Omental fat pad (tissue), 4 donors: Measurements from ENCODE around the gene GADD45G. TPM values are rescaled to one million over a fixed set of nuclear protein-coding genes. Genes with fewer than 3 reads are reported as not detected.

Experiments
- ATAC-seq: fragments of 150-250 bp; one replicate; pipeline ENCODE4 v1.9.1; 2016; ENCODE audit warnings: mild to moderate bottlenecking, moderate library complexity; ENCODE audit not compliant: low FRiP score
- DNase-seq: peaks from one replicate; pipeline ENCODE4 v3.0.0-alpha.2; 2019; ENCODE audit warnings: low spot score
- total RNA-seq, 4 donors: library from RNA; depleted of rRNA; stranded (reverse); fragments of >200 nt; gene quantifications; one replicate each; pipeline ENCODE4 v1.1.0, GENCODE V29; 2016
- TF ChIP-seq, protein P1 (sequence below), 3 donors: fragments of 450-650 bp; IDR thresholded peaks; one replicate each; pipeline ENCODE4 v1.5.1; 2016 to 2017; ENCODE audit warnings: antibody characterized with exemption in 3 of 3, mild to moderate bottlenecking in 3 of 3, moderate library complexity in 2 of 3

Gene GADD45G
- total RNA-seq, 4 donors from 2014 or later: 5.1 to 23.8 (median 16.1) TPM

DNA sequence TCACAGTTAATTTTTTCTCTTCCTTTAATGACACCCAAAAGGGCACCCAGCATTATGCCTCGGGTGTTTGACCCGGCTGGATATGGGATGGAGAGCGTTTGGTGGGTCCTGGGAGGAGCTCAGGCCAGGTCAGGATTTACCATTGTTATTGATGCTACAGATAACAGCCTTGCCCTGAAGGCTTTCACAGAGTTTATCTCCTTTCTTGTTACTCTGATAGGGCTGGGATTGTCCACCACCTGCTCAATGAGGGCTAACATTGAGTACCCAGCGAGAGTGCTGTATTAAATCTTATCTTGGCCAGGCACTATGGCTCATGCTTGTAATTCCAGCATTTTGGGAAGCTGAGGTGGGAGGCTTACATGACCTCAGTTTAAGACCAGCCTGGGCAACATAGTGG is 37.2 kb downstream of the GADD45G start:
- no peak for ATAC-seq

DNA sequence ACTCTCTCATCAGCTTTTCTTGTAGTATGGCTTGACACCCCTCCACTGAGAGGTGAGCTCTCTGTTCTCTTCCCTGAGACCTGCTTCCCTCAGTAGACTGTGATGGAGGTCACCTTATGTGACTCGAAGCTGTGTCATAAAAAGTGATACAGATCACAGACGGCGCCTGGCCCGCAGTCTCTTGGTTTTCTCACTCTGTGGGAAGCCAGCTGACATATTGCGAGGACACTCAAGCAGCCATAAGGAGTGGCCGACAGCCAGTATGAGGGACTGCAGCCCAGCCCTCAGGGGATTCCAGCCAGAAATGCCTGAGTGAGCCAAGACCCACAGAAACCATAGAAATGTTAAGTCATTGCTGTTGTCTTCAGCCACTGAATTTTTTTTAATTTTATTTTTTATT is 38.0 kb downstream of the GADD45G start:
- TF ChIP-seq, protein P1, sequence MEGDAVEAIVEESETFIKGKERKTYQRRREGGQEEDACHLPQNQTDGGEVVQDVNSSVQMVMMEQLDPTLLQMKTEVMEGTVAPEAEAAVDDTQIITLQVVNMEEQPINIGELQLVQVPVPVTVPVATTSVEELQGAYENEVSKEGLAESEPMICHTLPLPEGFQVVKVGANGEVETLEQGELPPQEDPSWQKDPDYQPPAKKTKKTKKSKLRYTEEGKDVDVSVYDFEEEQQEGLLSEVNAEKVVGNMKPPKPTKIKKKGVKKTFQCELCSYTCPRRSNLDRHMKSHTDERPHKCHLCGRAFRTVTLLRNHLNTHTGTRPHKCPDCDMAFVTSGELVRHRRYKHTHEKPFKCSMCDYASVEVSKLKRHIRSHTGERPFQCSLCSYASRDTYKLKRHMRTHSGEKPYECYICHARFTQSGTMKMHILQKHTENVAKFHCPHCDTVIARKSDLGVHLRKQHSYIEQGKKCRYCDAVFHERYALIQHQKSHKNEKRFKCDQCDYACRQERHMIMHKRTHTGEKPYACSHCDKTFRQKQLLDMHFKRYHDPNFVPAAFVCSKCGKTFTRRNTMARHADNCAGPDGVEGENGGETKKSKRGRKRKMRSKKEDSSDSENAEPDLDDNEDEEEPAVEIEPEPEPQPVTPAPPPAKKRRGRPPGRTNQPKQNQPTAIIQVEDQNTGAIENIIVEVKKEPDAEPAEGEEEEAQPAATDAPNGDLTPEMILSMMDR (IDR thresholded peaks at IDR 0.05): no peak
- DNase-seq (no peak), ATAC-seq (no peak)

More for the DNA sequence above, 37.2 kb downstream of the GADD45G start:
- TF ChIP-seq, protein P1 (IDR thresholded peaks at IDR 0.05): no peak
- no peak for DNase-seq

DNA sequence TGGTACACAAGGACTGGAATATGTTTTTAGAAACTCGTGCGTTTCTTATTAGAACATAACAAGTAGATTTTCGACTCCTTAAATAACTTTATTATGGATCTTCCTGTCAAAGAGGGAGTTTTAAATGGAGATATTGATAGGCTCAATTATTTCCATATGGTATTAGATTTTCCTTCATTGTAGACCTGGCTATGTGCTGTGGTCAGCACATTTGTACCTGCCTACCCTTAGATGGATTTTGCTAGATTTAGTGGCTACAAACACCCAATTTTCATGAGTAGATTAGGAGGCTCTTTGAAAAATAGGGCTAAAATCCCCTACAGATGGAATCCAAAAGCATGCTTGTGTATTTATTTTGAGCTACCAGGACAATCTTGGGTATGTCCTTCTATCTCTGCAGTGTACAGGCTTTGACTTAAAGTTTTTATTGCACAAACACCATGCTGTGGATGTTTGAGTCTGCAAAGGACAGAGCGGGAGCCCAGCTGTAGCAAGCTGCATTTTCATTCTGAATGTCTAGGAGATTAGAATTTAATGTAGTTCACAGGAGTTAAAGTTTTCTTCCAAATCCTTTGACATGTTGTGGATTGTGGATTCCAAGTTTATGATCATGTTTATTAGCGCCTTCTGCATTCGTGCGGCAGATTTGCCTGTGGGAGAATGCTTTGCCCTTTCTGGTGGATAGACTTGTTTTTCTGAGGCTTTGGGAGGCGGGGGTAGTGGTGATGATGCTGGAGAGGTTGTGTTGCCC is 41.6 kb downstream of the GADD45G start:
- TF ChIP-seq, protein P1 (IDR thresholded peaks at IDR 0.05): no peak
- DNase-seq: no peak
- ATAC-seq: no peak

DNA sequence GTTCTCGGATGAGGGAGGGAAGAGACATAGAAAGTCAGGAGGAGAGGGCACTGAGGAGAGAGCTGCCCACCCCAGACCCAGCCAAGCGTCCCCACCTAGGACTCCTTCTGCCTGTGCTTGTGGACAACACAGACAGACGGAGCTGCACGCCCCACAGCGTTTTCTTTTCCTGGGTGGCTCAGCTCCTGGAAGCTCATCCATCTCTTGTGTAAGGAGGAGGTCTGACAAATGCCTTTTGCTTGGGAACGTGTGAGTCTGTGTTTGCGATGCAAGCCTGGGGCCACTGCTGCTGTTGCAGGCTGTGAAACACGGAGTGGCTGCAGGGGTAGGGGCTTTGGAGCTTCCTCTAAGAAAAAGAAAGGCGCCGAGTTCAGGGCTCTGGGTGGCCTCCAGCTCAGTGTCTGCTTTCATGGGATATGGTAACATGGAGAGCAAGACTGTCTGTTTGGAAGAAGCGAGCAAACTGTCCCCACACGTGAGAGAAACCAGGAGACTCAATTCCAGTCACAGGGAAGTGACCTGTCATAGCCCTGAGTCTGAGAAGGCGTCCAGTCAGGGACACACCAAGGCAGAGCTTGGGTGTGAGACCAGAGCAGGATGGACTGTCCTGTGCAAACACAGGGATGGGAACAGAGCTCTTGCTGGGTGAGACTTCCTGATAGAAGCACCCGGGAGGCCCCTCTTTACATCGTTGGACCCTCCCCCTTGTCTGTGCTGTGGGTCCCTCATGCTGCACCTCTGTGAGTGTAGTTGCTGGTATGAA is 42.7 kb downstream of the GADD45G start:
- DNase-seq (no peak), ATAC-seq (no peak)
- TF ChIP-seq, protein P1 (IDR thresholded peaks at IDR 0.05): no peak

DNA sequence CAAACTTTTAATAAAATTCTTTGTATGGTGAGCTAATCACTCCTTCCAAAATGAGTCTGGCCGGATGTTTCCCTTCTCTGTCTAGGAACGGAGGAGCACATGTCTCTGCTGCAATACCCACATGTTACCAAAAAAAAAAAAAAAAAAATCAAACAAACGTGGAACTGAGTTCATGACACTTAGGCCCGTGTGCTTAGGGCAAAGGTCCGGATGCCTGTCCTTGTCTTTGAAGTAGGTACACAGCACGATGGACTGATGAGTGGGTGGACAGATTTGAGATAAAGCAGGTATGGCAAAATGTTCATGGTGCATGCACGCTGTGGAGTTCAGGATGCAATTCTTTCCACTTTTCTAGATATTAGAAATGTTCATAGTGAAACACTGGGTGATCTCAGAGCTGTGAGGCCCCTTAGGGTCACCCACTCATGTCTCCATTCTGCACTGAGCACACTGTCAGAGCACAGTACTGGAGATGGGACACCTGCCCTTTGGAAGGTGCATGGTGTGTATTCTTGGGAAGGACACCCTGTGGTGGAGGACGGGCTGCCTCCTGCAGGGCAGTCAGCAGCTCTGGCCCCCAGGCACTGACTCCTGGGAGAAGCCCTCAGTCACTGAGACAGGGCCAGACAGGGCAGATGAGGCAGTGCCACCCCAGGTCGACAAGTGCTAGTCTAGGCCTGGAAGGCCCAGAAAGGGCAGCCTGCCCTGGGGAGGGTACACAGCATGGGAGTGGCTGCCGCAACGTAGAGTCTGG is 43.6 kb downstream of the GADD45G start:
- no peak for ATAC-seq
- DNase-seq: no peak
- TF ChIP-seq, protein P1 (IDR thresholded peaks at IDR 0.05): no peak

DNA sequence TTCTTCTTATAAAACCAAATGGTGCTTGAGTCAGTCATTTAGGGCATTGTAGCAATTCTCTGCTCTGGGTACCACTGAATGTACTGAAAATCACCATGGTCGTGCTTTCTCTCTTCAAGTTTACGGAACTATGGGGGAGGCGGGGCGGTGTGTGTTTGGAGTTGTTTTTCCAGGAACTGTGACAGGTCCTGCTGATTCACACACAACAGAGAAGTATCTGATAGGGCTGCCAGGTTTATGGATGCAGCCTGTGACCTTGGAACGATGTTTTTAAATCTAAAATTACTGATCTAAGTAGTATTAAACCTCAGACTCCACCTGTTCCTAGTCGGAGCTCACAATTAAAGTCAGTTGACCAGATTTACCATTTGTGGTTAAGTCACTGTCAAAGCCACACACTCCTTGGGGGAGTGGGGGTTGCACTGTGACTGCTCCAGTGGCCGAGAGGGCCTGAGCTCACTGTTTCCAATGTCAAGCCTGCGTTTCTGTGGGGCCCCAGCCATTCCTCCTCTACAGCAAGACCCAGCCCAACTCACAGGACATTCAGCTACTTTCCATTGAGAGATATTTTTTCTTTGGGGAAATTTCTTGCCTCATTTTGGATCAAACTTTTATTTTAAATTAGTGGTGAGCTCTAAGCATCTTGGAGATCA is 44.4 kb downstream of the GADD45G start:
- ATAC-seq (no peak), DNase-seq (no peak)
- TF ChIP-seq, protein P1 (IDR thresholded peaks at IDR 0.05): no peak
